Suprapubic skin (tissue), 3 donors: Measurements from ENCODE around the gene NAALADL2.

ENCODE experiments used
- CTCF ChIP-seq, 2 donors: fragments of 200-600 bp in 1 of 2; fragments of 450-650 bp in 1 of 2; sonication (generic) in 1 of 2; IDR thresholded peaks; one replicate each; pipeline ENCODE4 v1.5.1; 2016 to 2019; ENCODE audit warnings: antibody characterized with exemption in 2 of 2, mild to moderate bottlenecking in 1 of 2, moderate library complexity in 1 of 2
- POLR2A ChIP-seq, 2 donors: fragments of 450-650 bp; IDR thresholded peaks; one replicate each; pipeline ENCODE4 v1.6.1; 2017; ENCODE audit warnings: antibody characterized with exemption in 2 of 2, mild to moderate bottlenecking in 2 of 2, moderate library complexity in 2 of 2

GRCh38 chr3:175836617-175837016 is 977.5 kb downstream of the NAALADL2 start:
- TF ChIP-seq CTCF (IDR thresholded peaks at IDR 0.05) = no peak
- no peak for TF ChIP-seq POLR2A (IDR thresholded peaks at IDR 0.05)
